Fibroblast of pulmonary artery (primary cell): Measurements from ENCODE around the gene CLIP1.

ENCODE experiments used
- DNase-seq: peaks from one replicate; pipeline ENCODE4 v3.0.0-alpha.2; 2010; ENCODE audit warnings: low read depth
- H3K4me3 ChIP-seq: replicated peaks from 2 replicates; pipeline ENCODE4 v1.5.1; 2011; ENCODE audit warnings: low read depth, mild to moderate bottlenecking, control low read depth, low read length, moderate library complexity
- TF ChIP-seq, protein P1 (sequence below): IDR thresholded peaks from 2 replicates; pipeline ENCODE4 v1.5.1; 2011; ENCODE audit warnings: mild to moderate bottlenecking, control low read depth, low read length, inconsistent platforms; ENCODE audit errors: missing control alignments

The CLIP1 gene

DNA sequence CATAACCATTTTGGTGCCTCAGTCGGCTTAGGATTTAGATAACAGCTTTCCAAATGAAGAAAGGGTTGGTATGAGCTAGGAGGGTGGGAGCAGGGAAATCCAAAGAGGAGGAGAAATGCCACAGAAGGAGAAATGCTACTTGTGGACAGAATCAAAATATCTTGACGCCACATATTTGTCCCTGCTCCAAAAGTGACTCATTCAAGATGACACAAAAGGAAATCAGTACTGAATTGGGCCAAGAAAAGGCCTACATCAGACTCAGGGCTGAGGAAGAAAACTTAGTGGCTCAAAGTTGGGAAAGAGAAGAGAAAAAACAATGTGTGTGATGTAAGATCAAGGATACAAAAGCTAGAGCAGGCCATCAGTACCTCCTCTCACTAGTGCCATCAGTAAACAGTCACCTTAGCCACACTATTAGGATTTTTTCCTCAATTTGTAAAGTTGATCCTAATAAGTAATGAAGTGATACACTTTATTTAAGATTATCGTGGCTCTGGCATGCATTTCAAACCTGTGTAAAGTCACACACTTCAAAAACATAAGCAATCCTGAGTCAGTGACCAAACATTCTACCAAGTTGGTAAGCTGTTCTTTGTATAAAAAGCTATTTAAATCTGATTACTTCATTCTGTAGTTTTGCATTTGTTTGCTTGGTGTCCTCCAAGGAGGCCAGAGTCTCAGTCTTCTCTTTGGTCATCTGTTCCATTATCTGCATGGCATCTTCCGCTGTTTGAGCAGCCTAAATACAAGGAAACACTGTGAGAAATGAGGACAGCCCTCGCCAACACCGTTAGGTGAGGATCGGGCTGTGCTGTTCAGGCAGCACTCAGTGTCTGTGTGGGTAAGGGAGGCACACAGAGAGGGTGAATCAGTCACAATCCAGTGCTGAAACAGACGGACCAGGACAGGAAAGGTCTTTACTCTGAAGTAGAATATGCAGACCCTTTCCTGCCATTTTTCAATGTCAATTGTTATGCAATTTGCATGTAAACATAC, 103.6 kb downstream of the CLIP1 start:
- DNase-seq: peak; percentile 99
- TF ChIP-seq, protein P1, sequence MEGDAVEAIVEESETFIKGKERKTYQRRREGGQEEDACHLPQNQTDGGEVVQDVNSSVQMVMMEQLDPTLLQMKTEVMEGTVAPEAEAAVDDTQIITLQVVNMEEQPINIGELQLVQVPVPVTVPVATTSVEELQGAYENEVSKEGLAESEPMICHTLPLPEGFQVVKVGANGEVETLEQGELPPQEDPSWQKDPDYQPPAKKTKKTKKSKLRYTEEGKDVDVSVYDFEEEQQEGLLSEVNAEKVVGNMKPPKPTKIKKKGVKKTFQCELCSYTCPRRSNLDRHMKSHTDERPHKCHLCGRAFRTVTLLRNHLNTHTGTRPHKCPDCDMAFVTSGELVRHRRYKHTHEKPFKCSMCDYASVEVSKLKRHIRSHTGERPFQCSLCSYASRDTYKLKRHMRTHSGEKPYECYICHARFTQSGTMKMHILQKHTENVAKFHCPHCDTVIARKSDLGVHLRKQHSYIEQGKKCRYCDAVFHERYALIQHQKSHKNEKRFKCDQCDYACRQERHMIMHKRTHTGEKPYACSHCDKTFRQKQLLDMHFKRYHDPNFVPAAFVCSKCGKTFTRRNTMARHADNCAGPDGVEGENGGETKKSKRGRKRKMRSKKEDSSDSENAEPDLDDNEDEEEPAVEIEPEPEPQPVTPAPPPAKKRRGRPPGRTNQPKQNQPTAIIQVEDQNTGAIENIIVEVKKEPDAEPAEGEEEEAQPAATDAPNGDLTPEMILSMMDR: no peak
- H3K4me3 ChIP-seq: no peak overlapping the region

DNA sequence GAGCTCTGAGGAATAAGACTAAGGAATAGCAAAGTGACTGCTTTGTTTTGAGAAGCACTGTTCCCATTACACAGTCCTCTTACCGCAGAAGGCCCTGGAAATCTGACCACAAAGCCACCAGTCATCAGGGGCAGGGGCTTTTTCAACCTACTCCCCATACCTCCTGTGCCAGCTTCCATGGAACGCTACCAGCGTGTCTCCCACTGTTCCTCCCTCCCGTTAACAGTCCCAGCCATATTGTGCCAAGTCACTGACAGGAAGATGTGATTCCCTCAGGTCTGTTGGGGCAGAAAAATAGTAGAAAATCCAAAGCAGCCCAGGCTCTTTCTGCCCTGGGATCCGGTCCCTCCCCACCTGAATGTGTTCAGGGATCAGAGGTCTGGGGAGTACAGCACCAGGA, 109.5 kb downstream of the CLIP1 start:
- DNase-seq: no peak
- no peak overlapping the region for H3K4me3 ChIP-seq
- TF ChIP-seq, protein P1: no peak

DNA sequence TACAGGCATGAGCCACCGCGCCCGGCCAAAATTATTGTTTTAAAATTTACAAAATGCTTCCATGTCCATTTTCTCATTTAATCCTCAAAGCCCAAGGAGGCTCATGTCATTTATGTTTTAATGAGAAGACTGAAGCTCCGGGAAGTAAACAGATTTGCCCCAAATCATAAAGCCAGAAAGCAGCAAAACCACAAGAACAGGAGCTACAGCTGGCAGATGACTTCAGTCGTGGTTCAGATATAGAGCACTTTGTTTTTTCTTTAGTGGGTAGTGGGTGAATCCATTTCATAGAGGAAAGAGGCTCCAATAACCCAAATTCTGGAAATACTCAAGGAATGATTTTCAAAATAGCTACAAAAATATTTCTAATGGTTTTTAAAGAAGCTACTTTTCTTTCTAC, 110.8 kb downstream of the CLIP1 start:
- no peak for DNase-seq
- TF ChIP-seq, protein P1: no peak
- no peak overlapping the region for H3K4me3 ChIP-seq

DNA sequence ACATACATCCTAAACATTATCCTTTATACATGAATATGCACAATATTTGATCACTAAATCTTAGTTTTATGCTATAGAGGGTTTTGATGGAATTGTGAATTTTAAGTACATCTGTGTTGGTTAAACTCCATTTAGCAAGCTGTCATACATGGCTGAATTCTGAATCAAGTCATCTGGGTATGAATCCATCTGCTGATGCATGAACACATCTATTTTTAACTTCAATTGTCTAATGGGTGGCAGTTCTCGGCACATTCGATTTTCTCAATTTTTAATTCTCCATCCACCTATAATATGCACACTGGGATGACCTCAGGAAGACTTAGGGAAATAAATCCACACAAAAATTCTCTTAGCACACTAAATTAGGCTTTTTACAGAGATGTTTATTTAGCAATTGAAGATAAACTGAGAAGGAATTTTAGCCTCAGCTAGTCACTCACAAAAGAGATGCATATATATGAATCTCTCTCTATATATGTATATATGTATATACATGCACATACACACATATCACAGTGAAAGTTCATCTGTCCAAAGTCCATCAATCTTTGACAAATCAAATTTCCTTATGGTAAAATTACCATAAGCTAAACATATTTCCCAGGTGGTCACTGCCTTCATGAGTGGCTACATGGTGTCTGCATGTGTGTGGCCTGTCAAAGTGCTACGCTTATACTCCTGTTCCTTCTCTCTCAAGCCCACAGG, 111.7 kb downstream of the CLIP1 start:
- TF ChIP-seq, protein P1: no peak
- DNase-seq: no peak
- no peak overlapping the region for H3K4me3 ChIP-seq

DNA sequence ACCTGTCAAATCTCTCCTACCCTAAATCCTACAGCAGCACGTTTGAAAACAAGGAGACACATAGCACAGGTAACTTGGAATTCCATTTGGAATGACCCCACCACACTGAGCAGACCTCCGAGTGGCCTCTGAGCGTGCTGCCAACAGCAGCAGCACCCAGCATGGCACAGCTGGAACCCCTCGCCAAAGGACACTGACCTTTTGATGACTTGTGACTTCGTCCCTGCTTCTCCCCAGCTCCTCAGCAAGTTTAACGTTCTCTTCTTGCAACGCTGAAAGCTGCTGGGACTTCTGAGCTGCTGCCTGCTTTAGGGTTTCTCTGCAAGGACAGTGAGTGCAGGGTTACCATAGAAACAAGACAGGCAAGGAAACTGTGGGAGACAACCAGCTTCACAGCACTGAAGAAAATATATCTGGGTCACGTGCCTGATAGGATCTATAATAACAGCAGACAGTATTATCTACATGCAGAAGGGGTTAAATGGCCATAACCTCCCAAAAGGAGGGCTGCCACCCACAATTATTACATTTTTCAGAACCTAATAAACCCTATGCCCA, 112.8 kb downstream of the CLIP1 start:
- TF ChIP-seq, protein P1: no peak
- no peak for DNase-seq
- H3K4me3 ChIP-seq: no peak overlapping the region

DNA sequence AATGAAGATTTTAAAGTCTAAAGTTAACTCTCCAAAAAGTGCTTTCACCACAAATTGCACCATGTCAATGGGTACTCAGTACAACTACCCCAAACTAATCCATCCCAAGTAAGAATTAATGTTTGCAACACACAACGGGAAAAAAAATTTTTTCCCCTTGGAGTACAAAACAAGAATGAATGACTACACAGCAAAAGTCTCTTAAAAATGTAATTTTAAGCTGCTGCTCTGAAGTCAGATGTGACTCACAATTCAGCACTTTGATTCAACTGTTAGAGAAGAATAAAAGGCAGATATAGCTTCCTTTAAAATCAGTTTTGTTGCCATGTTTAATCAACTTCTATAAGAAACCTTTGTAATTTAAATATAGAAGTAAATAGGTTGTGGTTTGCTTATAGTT, 113.7 kb downstream of the CLIP1 start:
- TF ChIP-seq, protein P1: no peak
- no peak for DNase-seq
- no peak overlapping the region for H3K4me3 ChIP-seq
